Measurements from ENCODE around the gene ZNF331. TPM values are rescaled to one million over a fixed set of nuclear protein-coding genes. Genes with fewer than 3 reads are reported as not detected.

ZNF331 gene
- total RNA-seq, 1 experiment from 2014 or later: 57.2 TPM

GRCh38 chr19:53518121-53518520 lies 19.8 kb upstream of the ZNF331 start:
- H2BK120ac ChIP-seq (ENCODE audit: low read depth, low read length, poor library complexity, severe bottlenecking): no peak overlapping the region
- no peak overlapping the region for H2AK5ac ChIP-seq (ENCODE audit: insufficient read length, low read length)
- no peak overlapping the region for H2BK12ac ChIP-seq (ENCODE audit: insufficient read length, low read depth, low read length)
- no peak overlapping the region for H3K23ac ChIP-seq (ENCODE audit: insufficient read length, low read depth, low read length)
- TF ChIP-seq, protein P1, sequence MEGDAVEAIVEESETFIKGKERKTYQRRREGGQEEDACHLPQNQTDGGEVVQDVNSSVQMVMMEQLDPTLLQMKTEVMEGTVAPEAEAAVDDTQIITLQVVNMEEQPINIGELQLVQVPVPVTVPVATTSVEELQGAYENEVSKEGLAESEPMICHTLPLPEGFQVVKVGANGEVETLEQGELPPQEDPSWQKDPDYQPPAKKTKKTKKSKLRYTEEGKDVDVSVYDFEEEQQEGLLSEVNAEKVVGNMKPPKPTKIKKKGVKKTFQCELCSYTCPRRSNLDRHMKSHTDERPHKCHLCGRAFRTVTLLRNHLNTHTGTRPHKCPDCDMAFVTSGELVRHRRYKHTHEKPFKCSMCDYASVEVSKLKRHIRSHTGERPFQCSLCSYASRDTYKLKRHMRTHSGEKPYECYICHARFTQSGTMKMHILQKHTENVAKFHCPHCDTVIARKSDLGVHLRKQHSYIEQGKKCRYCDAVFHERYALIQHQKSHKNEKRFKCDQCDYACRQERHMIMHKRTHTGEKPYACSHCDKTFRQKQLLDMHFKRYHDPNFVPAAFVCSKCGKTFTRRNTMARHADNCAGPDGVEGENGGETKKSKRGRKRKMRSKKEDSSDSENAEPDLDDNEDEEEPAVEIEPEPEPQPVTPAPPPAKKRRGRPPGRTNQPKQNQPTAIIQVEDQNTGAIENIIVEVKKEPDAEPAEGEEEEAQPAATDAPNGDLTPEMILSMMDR (conservative IDR thresholded peaks at IDR 0.05): no peak
- no peak overlapping the region for H2BK15ac ChIP-seq (ENCODE audit: low read depth, low read length)
- H4K91ac ChIP-seq (ENCODE audit: insufficient read length, low read depth, low read length): no peak overlapping the region
- H3T11ph ChIP-seq (ENCODE audit: low read length): no peak overlapping the region
- H3K36me3 Mint-ChIP-seq (ENCODE audit: insufficient read depth in 1 of 3, low read depth in 3 of 3): peaks cover 14 to 22% (median 16%) of the 10 kb centered on the region in 3 experiments
- H2AFZ ChIP-seq (ENCODE audit: low read length): no peak overlapping the region
- peaks cover 3% of the 10 kb centered on the region for H3K79me1 ChIP-seq (ENCODE audit: insufficient read depth, low read depth, low read length, poor library complexity, severe bottlenecking)
- H2BK5ac ChIP-seq (ENCODE audit: insufficient read length, low read length): no peak overlapping the region
- peaks cover 0 to 2% of the 10 kb centered on the region in 2 experiments; a peak in 1 of 5 replicates for H3K9me3 Mint-ChIP-seq
- H3K9ac ChIP-seq (ENCODE audit: extremely low read depth, insufficient read length, low read length): no peak overlapping the region
- H3K27ac Mint-ChIP-seq: no peak overlapping the region
- H3K56ac ChIP-seq (ENCODE audit: insufficient read length, low read depth, low read length): no peak overlapping the region
- H4K8ac ChIP-seq (replicated peaks; ENCODE audit: insufficient read length, low read depth, low read length): no peak overlapping the region
- no peak overlapping the region for H3K4ac ChIP-seq (ENCODE audit: low read depth, low read length)
- H3K27me3 ChIP-seq (ENCODE audit: insufficient read depth, low read length): no peaks in the 10 kb centered on the region
- no peak for DNase-seq
- no CpG with 5 or more reads among the region's 4 CpGs for WGBS (ENCODE audit: extremely low coverage, insufficient read length, low lambda C conversion rate)
- H3K4me3 Mint-ChIP-seq: no peak overlapping the region
- peaks cover 8% of the 10 kb centered on the region for H3K27me3 Mint-ChIP-seq (ENCODE audit: low read depth)
- H2BK20ac ChIP-seq (ENCODE audit: low read depth, low read length, poor library complexity, severe bottlenecking): no peak overlapping the region
- H3K4me2 ChIP-seq (ENCODE audit: insufficient read depth, insufficient read length, low read length): no peak overlapping the region
- peaks cover 5% of the 10 kb centered on the region for H3K23me2 ChIP-seq (ENCODE audit: insufficient read length, low read depth, low read length, poor library complexity, severe bottlenecking)
- H3K79me2 ChIP-seq (ENCODE audit: insufficient read depth, low read length): peaks cover 8% of the 10 kb centered on the region; the same call in 1 of the 2 replicates
- peaks cover 14 to 19% of the 10 kb centered on the region in 2 experiments for H3K4me1 Mint-ChIP-seq
- no peak overlapping the region for H3K27ac ChIP-seq (ENCODE audit: insufficient read length, low read depth, low read length)
- H3K4me1 ChIP-seq (ENCODE audit: insufficient read depth, low read length): no peaks in the 10 kb centered on the region
- no peak overlapping the region for H3K18ac ChIP-seq (ENCODE audit: insufficient read length, low read depth, low read length)
- no peak overlapping the region for H4K5ac ChIP-seq (ENCODE audit: insufficient read length, low read depth, low read length)
- H4K20me1 ChIP-seq (ENCODE audit: control insufficient read depth, insufficient read depth, insufficient read length): no peaks in the 10 kb centered on the region
- no peak overlapping the region for H3K14ac ChIP-seq (ENCODE audit: insufficient read depth, low read length)
- H3K9me3 ChIP-seq (ENCODE audit: control insufficient read depth, low read depth, low read length): no peaks in the 10 kb centered on the region

All from H9 (cell line).